Glutamatergic neuron (in vitro differentiated cells): ENCODE results near the gene YJU2. TPM values are rescaled to one million over a fixed set of nuclear protein-coding genes. Genes with fewer than 3 reads are reported as not detected.
"Not testable (repeated sequence)": the region's sequence is repeated elsewhere in the genome, so short reads cannot be mapped to it uniquely, and the experiment has no call there.

Experiments
- DNase-seq: peaks from one replicate; pipeline ENCODE4 v3.0.0; 2022
- H3K27ac Mint-ChIP-seq: one replicate; pipeline ENCODE4 v1.8.0; 2020; ENCODE audit warnings: mild to moderate bottlenecking, mixed read lengths, inconsistent platforms; ENCODE audit not compliant: unreplicated experiment
- H3K27me3 Mint-ChIP-seq: one replicate; pipeline ENCODE4 v1.8.0; 2020; ENCODE audit warnings: mild to moderate bottlenecking, moderate library complexity, mixed read lengths, inconsistent platforms; ENCODE audit not compliant: unreplicated experiment
- H3K36me3 Mint-ChIP-seq: one replicate; pipeline ENCODE4 v1.8.0; 2020; ENCODE audit warnings: mild to moderate bottlenecking, mixed read lengths, inconsistent platforms; ENCODE audit not compliant: unreplicated experiment
- H3K4me1 Mint-ChIP-seq: one replicate; pipeline ENCODE4 v1.8.0; 2020; ENCODE audit warnings: mild to moderate bottlenecking, low read depth, mixed read lengths, inconsistent platforms; ENCODE audit not compliant: unreplicated experiment
- H3K4me3 Mint-ChIP-seq: one replicate; pipeline ENCODE4 v1.8.0; 2020; ENCODE audit warnings: mild to moderate bottlenecking, mixed read lengths, inconsistent platforms; ENCODE audit not compliant: unreplicated experiment
- H3K9me3 Mint-ChIP-seq: one replicate; pipeline ENCODE4 v1.8.0; 2020; ENCODE audit warnings: mild to moderate bottlenecking, moderate library complexity, mixed read lengths, inconsistent platforms; ENCODE audit not compliant: unreplicated experiment
- CTCF ChIP-seq: fragments of 200-600 bp; sonication (generic); IDR thresholded peaks from one replicate; pipeline ENCODE4 v1.5.0; 2021; ENCODE audit not compliant: partially characterized antibody, unreplicated experiment
- total RNA-seq: library from RNA; stranded (reverse); fragmentation: NEBNext Ultra II Directional; extraction: Animal tissue kit (Norgen Biotek cat#: 25700); gene quantifications from one replicate; pipeline ENCODE4 v1.2.1, GENCODE V29; 2021; ENCODE audit not compliant: unreplicated experiment

YJU2 gene
- total RNA-seq, 1 donor from 2014 or later, result 18.7 TPM

- Mint-ChIP-seq H3K9me3 (peaks cover 7% of the 10 kb centered on the region), H3K27ac (no peak overlapping the region), H3K4me1 (peaks cover 3% of the 10 kb centered on the region), H3K4me3 (peak overlapping the region; percentile 46), H3K36me3 (no peaks in the 10 kb centered on the region), H3K27me3 (peaks cover 12% of the 10 kb centered on the region)
- DNase-seq, result no peak
- no peak for TF ChIP-seq CTCF
Measured at GRCh38 chr19:4279267-4279529, 32.3 kb downstream of the YJU2 start.

GRCh38 chr19:4279530-4280422 is 32.9 kb downstream of the YJU2 start:
- peak; percentile 40 for DNase-seq
- H3K9me3 Mint-ChIP-seq, result peaks cover 7% of the 10 kb centered on the region
- H3K4me3 Mint-ChIP-seq, result peak overlapping the region; percentile 93
- peaks cover 12% of the 10 kb centered on the region for H3K27me3 Mint-ChIP-seq
- peak overlapping the region; percentile 88 for H3K27ac Mint-ChIP-seq
- TF ChIP-seq CTCF, result no peak
- no peaks in the 10 kb centered on the region for H3K36me3 Mint-ChIP-seq
- H3K4me1 Mint-ChIP-seq, result peaks cover 3% of the 10 kb centered on the region

GRCh38 chr19:4284176-4284958 is 37.5 kb downstream of the YJU2 start:
- peak; percentile 67 for DNase-seq
- no peaks in the 10 kb centered on the region for H3K4me1 Mint-ChIP-seq
- H3K9me3 Mint-ChIP-seq, result peaks cover 6% of the 10 kb centered on the region
- H3K36me3 Mint-ChIP-seq, result no peaks in the 10 kb centered on the region
- no peak overlapping the region for H3K27ac Mint-ChIP-seq
- TF ChIP-seq CTCF, result no peak
- H3K4me3 Mint-ChIP-seq, result no peak overlapping the region
- H3K27me3 Mint-ChIP-seq, result peaks cover 4% of the 10 kb centered on the region

- peaks cover 4% of the 10 kb centered on the region for H3K27me3 Mint-ChIP-seq
- no peak for TF ChIP-seq CTCF
- no peak overlapping the region for H3K4me3 Mint-ChIP-seq
- H3K27ac Mint-ChIP-seq, result no peak overlapping the region
- H3K4me1 Mint-ChIP-seq, result no peaks in the 10 kb centered on the region
- H3K9me3 Mint-ChIP-seq, result peaks cover 3% of the 10 kb centered on the region
- DNase-seq, result no peak
- H3K36me3 Mint-ChIP-seq, result no peaks in the 10 kb centered on the region
Measured at GRCh38 chr19:4284974-4285373, 38.1 kb downstream of the YJU2 start.

- H3K36me3 Mint-ChIP-seq, H3K9me3 Mint-ChIP-seq: not testable (repeated sequence)
Measured at GRCh38 chr19:4286141-4286540, 39.3 kb downstream of the YJU2 start.

More at GRCh38 chr19:4286141-4286540, 39.3 kb downstream of the YJU2 start:
- not testable (repeated sequence) for DNase-seq, H3K4me3 Mint-ChIP-seq, H3K4me1 Mint-ChIP-seq, H3K27ac Mint-ChIP-seq, H3K27me3 Mint-ChIP-seq
